Measurements from ENCODE around the gene UTS2R. TPM values are rescaled to one million over a fixed set of nuclear protein-coding genes. Genes with fewer than 3 reads are reported as not detected.

Gene UTS2R
- total RNA-seq, 1 donor from 2014 or later: 0.22 TPM

- no peak overlapping the region for H3K27ac Mint-ChIP-seq
- peaks cover 17% of the 10 kb centered on the region for H3K36me3 Mint-ChIP-seq (ENCODE audit: insufficient read depth)
- TF ChIP-seq CTCF (IDR thresholded peaks at IDR 0.05; ENCODE audit: unreplicated experiment): no peak
- DNase-seq (ENCODE audit: low spot score, unreplicated experiment): no peak
- H3K4me3 Mint-ChIP-seq (ENCODE audit: low read depth): no peak overlapping the region
- H3K27me3 Mint-ChIP-seq: no peaks in the 10 kb centered on the region
- no peaks in the 10 kb centered on the region for H3K4me1 Mint-ChIP-seq (ENCODE audit: low read depth)
- H3K9me3 Mint-ChIP-seq (ENCODE audit: low read depth): no peaks in the 10 kb centered on the region
Measured at GRCh38 chr17:82402865-82403264, 31.3 kb downstream of the UTS2R start.

GRCh38 chr17:82403662-82404660 is 32.4 kb downstream of the UTS2R start:
- TF ChIP-seq CTCF (IDR thresholded peaks at IDR 0.05; ENCODE audit: unreplicated experiment): no peak
- DNase-seq (ENCODE audit: low spot score, unreplicated experiment): no peak
- no peak overlapping the region for H3K4me3 Mint-ChIP-seq (ENCODE audit: low read depth)
- H3K36me3 Mint-ChIP-seq (ENCODE audit: insufficient read depth): peaks cover 18% of the 10 kb centered on the region
- H3K27ac Mint-ChIP-seq: no peak overlapping the region
- H3K27me3 Mint-ChIP-seq: no peaks in the 10 kb centered on the region
- no peaks in the 10 kb centered on the region for H3K4me1 Mint-ChIP-seq (ENCODE audit: low read depth)
- no peaks in the 10 kb centered on the region for H3K9me3 Mint-ChIP-seq (ENCODE audit: low read depth)

GRCh38 chr17:82405051-82405450 is 33.5 kb downstream of the UTS2R start:
- TF ChIP-seq CTCF (IDR thresholded peaks at IDR 0.05; ENCODE audit: unreplicated experiment): no peak
- no peaks in the 10 kb centered on the region for H3K27me3 Mint-ChIP-seq
- peaks cover 20% of the 10 kb centered on the region for H3K36me3 Mint-ChIP-seq (ENCODE audit: insufficient read depth)
- no peak overlapping the region for H3K27ac Mint-ChIP-seq
- H3K9me3 Mint-ChIP-seq (ENCODE audit: low read depth): no peaks in the 10 kb centered on the region
- no peaks in the 10 kb centered on the region for H3K4me1 Mint-ChIP-seq (ENCODE audit: low read depth)
- DNase-seq (ENCODE audit: low spot score, unreplicated experiment): no peak
- H3K4me3 Mint-ChIP-seq (ENCODE audit: low read depth): no peak overlapping the region

GRCh38 chr17:82406131-82406671 is 34.6 kb downstream of the UTS2R start:
- H3K36me3 Mint-ChIP-seq (ENCODE audit: insufficient read depth): peaks cover 16% of the 10 kb centered on the region
- no peak for TF ChIP-seq CTCF (IDR thresholded peaks at IDR 0.05; ENCODE audit: unreplicated experiment)
- no peak overlapping the region for H3K4me3 Mint-ChIP-seq (ENCODE audit: low read depth)
- no peak for DNase-seq (ENCODE audit: low spot score, unreplicated experiment)
- H3K27me3 Mint-ChIP-seq: no peaks in the 10 kb centered on the region
- H3K9me3 Mint-ChIP-seq (ENCODE audit: low read depth): no peaks in the 10 kb centered on the region
- no peak overlapping the region for H3K27ac Mint-ChIP-seq
- no peaks in the 10 kb centered on the region for H3K4me1 Mint-ChIP-seq (ENCODE audit: low read depth)

- no peak for TF ChIP-seq CTCF (IDR thresholded peaks at IDR 0.05; ENCODE audit: unreplicated experiment)
- Mint-ChIP-seq H3K4me1 (ENCODE audit: low read depth) (no peaks in the 10 kb centered on the region), H3K27ac (no peak overlapping the region), H3K4me3 (ENCODE audit: low read depth) (no peak overlapping the region), H3K27me3 (no peaks in the 10 kb centered on the region), H3K9me3 (ENCODE audit: low read depth) (no peaks in the 10 kb centered on the region), H3K36me3 (ENCODE audit: insufficient read depth) (peaks cover 14% of the 10 kb centered on the region)
- no peak for DNase-seq (ENCODE audit: low spot score, unreplicated experiment)
Measured at GRCh38 chr17:82407255-82407654, 35.7 kb downstream of the UTS2R start.

Measured in progenitor cell of endocrine pancreas (in vitro differentiated cells).